Endodermal cell (in vitro differentiated cells): ENCODE results near the gene ILKAP. TPM values are rescaled to one million over a fixed set of nuclear protein-coding genes. Genes with fewer than 3 reads are reported as not detected.

ENCODE experiments used
- DNase-seq: peaks from one replicate; pipeline ENCODE4 v3.0.0-alpha.2; 2017
- H3K27ac ChIP-seq: 2 replicates; pipeline ENCODE4 v1.5.1; 2013; ENCODE audit warnings: mild to moderate bottlenecking, low read depth, low read length, moderate library complexity
- H3K27me3 ChIP-seq: 2 replicates; pipeline ENCODE4 v1.6.1; 2013; ENCODE audit warnings: mild to moderate bottlenecking, low read length, moderate library complexity; ENCODE audit not compliant: insufficient read depth, control insufficient read depth, poor library complexity, severe bottlenecking
- H3K36me3 ChIP-seq: 2 replicates; pipeline ENCODE4 v1.7.0; 2013; ENCODE audit warnings: mild to moderate bottlenecking, low read length, moderate library complexity; ENCODE audit not compliant: control insufficient read depth, insufficient read depth
- H3K4me1 ChIP-seq: one replicate; pipeline ENCODE4 v1.7.0; 2013; ENCODE audit warnings: low read length; ENCODE audit not compliant: control insufficient read depth, insufficient read depth
- H3K4me3 ChIP-seq: 2 replicates; pipeline ENCODE4 v1.5.1; 2013; ENCODE audit warnings: mild to moderate bottlenecking, low read length, moderate library complexity
- H3K9ac ChIP-seq: 2 replicates; pipeline ENCODE4 v1.6.1; 2013; ENCODE audit warnings: mild to moderate bottlenecking, low read length, moderate library complexity; ENCODE audit not compliant: poor library complexity, severe bottlenecking; ENCODE audit errors: extremely low read depth
- H3K9me3 ChIP-seq: 2 replicates; pipeline ENCODE4 v1.6.1; 2013; ENCODE audit warnings: mild to moderate bottlenecking, low read length, moderate library complexity; ENCODE audit not compliant: control insufficient read depth
- H3K27ac Mint-ChIP-seq: 2 replicates; pipeline ENCODE4 v1.8.0; 2020; ENCODE audit warnings: mixed read lengths
- H3K27me3 Mint-ChIP-seq: 2 replicates; pipeline ENCODE4 v1.8.0; 2021; ENCODE audit warnings: mild to moderate bottlenecking, mixed read lengths; ENCODE audit not compliant: insufficient read depth
- H3K36me3 Mint-ChIP-seq: 2 replicates; pipeline ENCODE4 v1.8.0; 2020; ENCODE audit warnings: low read depth, mixed read lengths
- H3K4me1 Mint-ChIP-seq: 2 replicates; pipeline ENCODE4 v1.8.0; 2020; ENCODE audit warnings: mixed read lengths
- H3K4me3 Mint-ChIP-seq: 2 replicates; pipeline ENCODE4 v1.8.0; 2020; ENCODE audit warnings: mild to moderate bottlenecking, moderate library complexity, mixed read lengths
- H3K9me3 Mint-ChIP-seq: 2 replicates; pipeline ENCODE4 v1.8.0; 2020; ENCODE audit warnings: mild to moderate bottlenecking, mixed read lengths
- WGBS, 2 experiments: methylation state at CpG; one replicate each; pipeline versions ENCODE4 v1.1.5 to v1.1.7; 2013; ENCODE audit warnings: missing lambda C conversion rate in 2 of 2, mixed read lengths in 1 of 2; ENCODE audit not compliant: insufficient coverage in 1 of 2, insufficient read length in 1 of 2; 5-methylcytosine and 5-hydroxymethylcytosine counted together
- total RNA-seq, 2 donors: library from RNA; stranded (reverse); fragmentation: NEBNext Ultra II Directional in 1 of 2; extraction: Animal tissue kit (Norgen Biotek cat#: 25700) in 1 of 2; gene quantifications; 2 replicates in 1 of 2; 3 replicates in 1 of 2; pipeline ENCODE4 v1.2.1, GENCODE V29; 2021
- TF ChIP-seq, protein P1 (sequence below): fragments of 200-600 bp; sonication (generic); conservative IDR thresholded peaks from 2 replicates; pipeline ENCODE4 v1.5.0; 2021; ENCODE audit warnings: antibody characterized with exemption, mild to moderate bottlenecking

Gene ILKAP
- total RNA-seq, 2 donors from 2014 or later, result 40.9 to 46.4 TPM

- Histone ChIP-seq H3K9ac (no peak overlapping the region), H3K9me3 (no peaks in the 10 kb centered on the region), H3K4me1 (no peaks in the 10 kb centered on the region), H3K27ac (no peak overlapping the region), H3K4me3 (no peak overlapping the region), H3K36me3 (no peaks in the 10 kb centered on the region), H3K27me3 (peaks cover 10% of the 10 kb centered on the region)
- Mint-ChIP-seq H3K4me3 (no peak overlapping the region), H3K36me3 (no peaks in the 10 kb centered on the region), H3K9me3 (no peaks in the 10 kb centered on the region), H3K27me3 (peaks cover 49% of the 10 kb centered on the region), H3K27ac (no peak overlapping the region), H3K4me1 (no peaks in the 10 kb centered on the region)
- DNase-seq, result no peak
- TF ChIP-seq, protein P1, sequence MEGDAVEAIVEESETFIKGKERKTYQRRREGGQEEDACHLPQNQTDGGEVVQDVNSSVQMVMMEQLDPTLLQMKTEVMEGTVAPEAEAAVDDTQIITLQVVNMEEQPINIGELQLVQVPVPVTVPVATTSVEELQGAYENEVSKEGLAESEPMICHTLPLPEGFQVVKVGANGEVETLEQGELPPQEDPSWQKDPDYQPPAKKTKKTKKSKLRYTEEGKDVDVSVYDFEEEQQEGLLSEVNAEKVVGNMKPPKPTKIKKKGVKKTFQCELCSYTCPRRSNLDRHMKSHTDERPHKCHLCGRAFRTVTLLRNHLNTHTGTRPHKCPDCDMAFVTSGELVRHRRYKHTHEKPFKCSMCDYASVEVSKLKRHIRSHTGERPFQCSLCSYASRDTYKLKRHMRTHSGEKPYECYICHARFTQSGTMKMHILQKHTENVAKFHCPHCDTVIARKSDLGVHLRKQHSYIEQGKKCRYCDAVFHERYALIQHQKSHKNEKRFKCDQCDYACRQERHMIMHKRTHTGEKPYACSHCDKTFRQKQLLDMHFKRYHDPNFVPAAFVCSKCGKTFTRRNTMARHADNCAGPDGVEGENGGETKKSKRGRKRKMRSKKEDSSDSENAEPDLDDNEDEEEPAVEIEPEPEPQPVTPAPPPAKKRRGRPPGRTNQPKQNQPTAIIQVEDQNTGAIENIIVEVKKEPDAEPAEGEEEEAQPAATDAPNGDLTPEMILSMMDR, result no peak
- 73 to 89% methylated on average over 2 to 11 of the region's 11 CpGs for WGBS, 2 experiments
Measured at GRCh38 chr2:238227587-238228032, 24.1 kb upstream of the ILKAP start.

DNA sequence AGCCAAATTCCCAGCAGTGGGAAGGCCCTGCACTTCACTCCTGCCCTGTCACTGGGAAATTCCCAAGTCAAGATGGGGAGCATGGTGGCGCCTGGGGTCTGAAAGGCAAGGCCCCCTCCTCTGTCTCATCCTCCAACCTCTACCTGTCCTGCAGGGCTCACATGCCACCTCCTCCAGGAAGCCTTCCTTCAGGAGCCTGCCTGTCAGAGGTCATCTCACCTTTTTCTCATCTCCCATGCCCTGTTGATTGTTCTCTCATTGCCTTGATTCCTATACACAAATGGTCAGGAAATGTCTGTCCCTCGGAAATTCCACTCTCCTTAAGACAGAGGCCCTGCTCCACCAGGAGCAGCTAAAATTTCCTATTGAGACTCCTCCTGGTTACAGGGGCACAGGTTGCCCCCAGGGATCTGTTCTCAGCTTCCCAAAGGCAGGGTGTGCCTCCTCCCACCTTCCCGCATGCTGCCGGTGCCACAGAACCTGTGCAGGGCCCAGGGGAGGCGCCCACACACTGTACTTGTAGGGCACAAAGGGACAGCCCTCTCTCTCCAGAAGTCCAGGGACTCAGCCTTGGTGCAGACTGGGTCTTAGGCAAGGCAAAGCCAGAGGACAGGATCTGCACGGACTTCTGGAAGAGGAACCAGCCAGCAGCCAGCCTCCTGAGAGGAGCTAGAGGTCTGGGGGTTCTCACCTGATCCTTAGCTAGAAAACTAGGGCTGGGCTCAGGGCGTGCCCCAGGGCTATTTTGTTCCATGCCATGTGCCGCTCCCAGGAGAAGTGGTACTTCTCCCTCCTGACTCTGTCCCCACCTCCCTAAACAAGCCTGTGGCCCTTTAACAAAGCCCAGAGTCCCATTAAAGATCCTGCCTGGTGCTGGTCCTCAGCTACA, 23.4 kb upstream of the ILKAP start:
- no peaks in the 10 kb centered on the region for H3K9me3 ChIP-seq
- H3K9ac ChIP-seq, result no peak overlapping the region
- WGBS, 2 experiments, result 89 to 96% methylated on average over 7 to 8 of the region's 8 CpGs
- no peaks in the 10 kb centered on the region for H3K4me1 Mint-ChIP-seq
- no peak overlapping the region for H3K27ac ChIP-seq
- peak; percentile 42 for DNase-seq
- peaks cover 10% of the 10 kb centered on the region for H3K27me3 ChIP-seq
- H3K27ac Mint-ChIP-seq, result no peak overlapping the region
- no peaks in the 10 kb centered on the region for H3K4me1 ChIP-seq
- H3K4me3 Mint-ChIP-seq, result no peak overlapping the region
- peaks cover 42% of the 10 kb centered on the region for H3K27me3 Mint-ChIP-seq
- H3K36me3 ChIP-seq, result no peaks in the 10 kb centered on the region
- H3K4me3 ChIP-seq, result no peak overlapping the region
- TF ChIP-seq, protein P1, result no peak
- no peaks in the 10 kb centered on the region for H3K9me3 Mint-ChIP-seq
- H3K36me3 Mint-ChIP-seq, result no peaks in the 10 kb centered on the region

DNA sequence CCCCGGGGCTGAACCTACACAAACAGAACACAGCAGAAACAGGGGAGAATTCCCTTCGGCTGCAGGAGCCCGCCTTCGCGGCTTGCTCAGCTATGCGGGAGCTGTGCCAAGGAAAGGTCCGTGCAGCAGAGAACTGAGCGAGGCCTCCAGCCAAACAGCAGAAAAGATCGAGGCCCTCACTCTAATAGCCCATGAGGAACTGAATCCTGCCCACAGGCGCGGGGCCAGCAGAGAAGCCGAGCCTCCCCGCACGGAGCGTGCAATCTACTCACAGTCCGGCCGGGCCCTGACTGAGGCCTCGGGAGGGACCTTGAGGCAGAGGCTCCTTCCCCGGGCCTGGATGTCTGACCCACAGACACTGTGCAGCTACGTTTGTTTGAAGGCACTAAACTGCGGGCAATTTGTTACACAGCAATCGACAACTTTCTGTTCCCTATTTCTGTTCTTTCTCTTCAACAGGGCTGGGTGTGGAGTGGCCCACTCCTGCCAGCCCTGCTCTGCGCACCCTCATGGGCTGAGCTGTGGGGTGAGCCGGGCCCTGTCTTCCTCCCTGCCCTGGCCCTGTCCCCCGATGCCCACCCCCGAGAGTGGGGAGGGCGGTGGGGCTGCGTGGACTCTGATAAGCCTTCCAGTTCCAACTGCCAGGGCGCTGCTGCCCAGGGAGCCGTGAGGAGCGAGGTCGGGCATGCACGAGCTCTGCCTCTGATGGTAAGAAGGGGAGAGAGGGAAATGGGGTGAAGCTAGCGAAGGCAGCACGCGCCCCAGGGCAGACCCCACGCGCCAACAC, 22.6 kb upstream of the ILKAP start:
- no peaks in the 10 kb centered on the region for H3K36me3 Mint-ChIP-seq
- no peak overlapping the region for H3K4me3 ChIP-seq
- H3K27me3 Mint-ChIP-seq, result peaks cover 34% of the 10 kb centered on the region
- H3K9me3 Mint-ChIP-seq, result no peaks in the 10 kb centered on the region
- H3K4me3 Mint-ChIP-seq, result no peak overlapping the region
- H3K27ac Mint-ChIP-seq, result no peak overlapping the region
- H3K9me3 ChIP-seq, result no peaks in the 10 kb centered on the region
- TF ChIP-seq, protein P1, result no peak
- H3K4me1 Mint-ChIP-seq, result no peaks in the 10 kb centered on the region
- 95 to 97% methylated on average over 26 to 38 of the region's 38 CpGs for WGBS, 2 experiments
- H3K4me1 ChIP-seq, result no peaks in the 10 kb centered on the region
- no peaks in the 10 kb centered on the region for H3K36me3 ChIP-seq
- DNase-seq, result no peak
- H3K27ac ChIP-seq, result no peak overlapping the region
- H3K27me3 ChIP-seq, result peaks cover 10% of the 10 kb centered on the region
- H3K9ac ChIP-seq, result no peak overlapping the region
